Keratinocyte (primary cell): ENCODE data around the gene RFC2. TPM values are rescaled to one million over a fixed set of nuclear protein-coding genes. Genes with fewer than 3 reads are reported as not detected.

Experiments
- DNase-seq: peaks from one replicate; pipeline ENCODE4 v3.0.0-alpha.2; 2011; ENCODE audit warnings: low read depth, missing footprints, low spot score
- FAIRE-seq: peaks from 2 replicates; lab custom pipeline; 2011; peaks lifted over from hg19 to GRCh38; lab: Jason Lieb, UNC
- H2AFZ ChIP-seq: 2 replicates; pipeline ENCODE4 v1.6.0; 2012; ENCODE audit warnings: low read length, control low read depth, inconsistent platforms; ENCODE audit not compliant: control insufficient read depth
- H3K27ac ChIP-seq: 2 replicates; pipeline ENCODE4 v1.5.1; 2011; ENCODE audit warnings: low read length; ENCODE audit not compliant: control insufficient read depth, insufficient read depth
- H3K27me3 ChIP-seq: 3 replicates; pipeline ENCODE4 v1.6.0; 2011; ENCODE audit warnings: low read length; ENCODE audit not compliant: control insufficient read depth, insufficient read depth; ENCODE audit errors: extremely low read depth
- H3K36me3 ChIP-seq, 2 experiments: 2 replicates in 1 of 2; 3 replicates in 1 of 2; pipeline ENCODE4 v1.5.1; 2011; ENCODE audit warnings: low read length in 2 of 2, mild to moderate bottlenecking in 1 of 2; ENCODE audit not compliant: control insufficient read depth in 2 of 2, insufficient read depth in 2 of 2; ENCODE audit errors: extremely low read depth in 1 of 2
- H3K4me1 ChIP-seq: 3 replicates; pipeline ENCODE4 v1.5.1; 2011; ENCODE audit warnings: low read length; ENCODE audit not compliant: control insufficient read depth, insufficient read depth; ENCODE audit errors: extremely low read depth
- H3K4me2 ChIP-seq: 3 replicates; pipeline ENCODE4 v1.6.0; 2011; ENCODE audit warnings: low read depth, low read length; ENCODE audit not compliant: control insufficient read depth, insufficient read depth; ENCODE audit errors: extremely low read depth
- H3K4me3 ChIP-seq, 3 experiments: fragments of 200-600 bp in 1 of 3; sonication (generic) in 1 of 3; 2 replicates in 2 of 3; 3 replicates in 1 of 3; pipeline ENCODE4 v1.5.1; 2011 to 2016; ENCODE audit warnings: low read length in 3 of 3, mild to moderate bottlenecking in 3 of 3, control low read depth in 2 of 3, inconsistent platforms in 1 of 3, low read depth in 1 of 3, mixed read lengths in 1 of 3, mixed run types in 1 of 3, moderate library complexity in 1 of 3; ENCODE audit not compliant: control insufficient read depth in 2 of 3, insufficient read depth in 2 of 3; ENCODE audit errors: extremely low read depth in 1 of 3
- H3K79me2 ChIP-seq: 2 replicates; pipeline ENCODE4 v1.6.0; 2012; ENCODE audit warnings: low read length; ENCODE audit not compliant: control insufficient read depth, insufficient read depth
- H3K9ac ChIP-seq: 3 replicates; pipeline ENCODE4 v1.6.0; 2011; ENCODE audit warnings: low read length; ENCODE audit not compliant: control insufficient read depth, insufficient read depth; ENCODE audit errors: extremely low read depth
- H3K9me1 ChIP-seq: 3 replicates; pipeline ENCODE4 v1.6.0; 2011; ENCODE audit warnings: low read length; ENCODE audit not compliant: control insufficient read depth, insufficient read depth; ENCODE audit errors: extremely low read depth
- H3K9me3 ChIP-seq: 2 replicates; pipeline ENCODE4 v1.5.1; 2012; ENCODE audit warnings: low read depth, low read length; ENCODE audit not compliant: control insufficient read depth
- H4K20me1 ChIP-seq: 3 replicates; pipeline ENCODE4 v1.6.0; 2011; ENCODE audit warnings: low read length; ENCODE audit not compliant: control insufficient read depth, insufficient read depth; ENCODE audit errors: extremely low read depth
- EZH2 ChIP-seq: IDR thresholded peaks from one replicate; pipeline ENCODE4 v1.6.1; 2012; ENCODE audit warnings: inconsistent platforms, mild to moderate bottlenecking, low read length, moderate library complexity
- dilution Hi-C: fragments of 300-500 bp; cut with MboI; formaldehyde crosslinking; loops from one replicate; pipeline ENCODE4 v1.7.0; 2020; ENCODE audit warnings: low sequenced_read_pairs; ENCODE audit not compliant: extremely low pct_ligation_motif_present
- polyA plus RNA-seq, 5 experiments: library from polyadenylated mRNA; depleted of rRNA in 3 of 5; stranded (reverse) in 3 of 5; stranded (forward) in 1 of 5; unstranded in 1 of 5; fragments of >200 nt; gene quantifications; 1 replicate in 1 of 5; 2 replicates in 3 of 5; 3 replicates in 1 of 5; pipeline versions ENCODE4 v1.2.1 to v1.2.3, GENCODE V29; 2011 to 2012; ENCODE audit warnings: missing spikeins in 2 of 5, low read depth in 1 of 5, low replicate concordance in 1 of 5
- TF ChIP-seq, protein P1 (sequence below), 3 experiments: IDR thresholded peaks in 1 of 3; conservative IDR thresholded peaks in 1 of 3; optimal IDR thresholded peaks in 1 of 3; 2 replicates in 2 of 3; 3 replicates in 1 of 3; pipeline versions ENCODE3 to v1.5.1; 2011; ENCODE audit warnings: low read length in 3 of 3, mild to moderate bottlenecking in 3 of 3, moderate library complexity in 2 of 3, control low read depth in 1 of 3, inconsistent platforms in 1 of 3; ENCODE audit not compliant: insufficient read depth in 2 of 3; ENCODE audit errors: extremely low read depth in 1 of 3

RFC2 gene
- polyA plus RNA-seq, 1 donor (not counting 4 experiments of a cell fraction or from before 2014, with no cell fraction given), result 24.7 TPM

DNA sequence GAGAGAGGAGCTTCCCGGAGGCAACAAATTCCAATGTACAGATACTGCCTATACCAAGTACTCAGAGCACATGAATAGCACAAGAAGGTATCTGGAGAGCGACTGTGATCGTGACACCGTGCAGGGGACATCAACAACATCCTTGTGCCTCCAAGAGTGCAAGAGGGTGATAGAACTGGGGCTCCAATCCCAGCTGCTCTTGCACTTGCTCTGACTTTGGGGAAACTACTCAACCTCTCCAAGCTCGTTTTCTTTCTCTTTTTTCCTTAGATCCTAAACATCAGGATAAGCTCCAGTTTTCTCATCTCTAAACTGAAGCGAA, 12.1 kb downstream of the RFC2 start:
- dilution Hi-C loops, result no loop called here
- TF ChIP-seq, protein P1, sequence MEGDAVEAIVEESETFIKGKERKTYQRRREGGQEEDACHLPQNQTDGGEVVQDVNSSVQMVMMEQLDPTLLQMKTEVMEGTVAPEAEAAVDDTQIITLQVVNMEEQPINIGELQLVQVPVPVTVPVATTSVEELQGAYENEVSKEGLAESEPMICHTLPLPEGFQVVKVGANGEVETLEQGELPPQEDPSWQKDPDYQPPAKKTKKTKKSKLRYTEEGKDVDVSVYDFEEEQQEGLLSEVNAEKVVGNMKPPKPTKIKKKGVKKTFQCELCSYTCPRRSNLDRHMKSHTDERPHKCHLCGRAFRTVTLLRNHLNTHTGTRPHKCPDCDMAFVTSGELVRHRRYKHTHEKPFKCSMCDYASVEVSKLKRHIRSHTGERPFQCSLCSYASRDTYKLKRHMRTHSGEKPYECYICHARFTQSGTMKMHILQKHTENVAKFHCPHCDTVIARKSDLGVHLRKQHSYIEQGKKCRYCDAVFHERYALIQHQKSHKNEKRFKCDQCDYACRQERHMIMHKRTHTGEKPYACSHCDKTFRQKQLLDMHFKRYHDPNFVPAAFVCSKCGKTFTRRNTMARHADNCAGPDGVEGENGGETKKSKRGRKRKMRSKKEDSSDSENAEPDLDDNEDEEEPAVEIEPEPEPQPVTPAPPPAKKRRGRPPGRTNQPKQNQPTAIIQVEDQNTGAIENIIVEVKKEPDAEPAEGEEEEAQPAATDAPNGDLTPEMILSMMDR (optimal IDR thresholded peaks at IDR 0.05 in 1 of 3, IDR thresholded peaks at IDR 0.05 in 1 of 3, conservative IDR thresholded peaks at IDR 0.05 in 1 of 3; ENCODE audit: extremely low read depth in 1 of 3, insufficient read depth in 2 of 3, low read length in 3 of 3), result no peak
- TF ChIP-seq EZH2, result no peak
- H3K27ac ChIP-seq, result no peak overlapping the region
- no peak overlapping the region for H3K4me3 ChIP-seq
- no peaks in the 10 kb centered on the region for H4K20me1 ChIP-seq
- H3K27me3 ChIP-seq, result no peaks in the 10 kb centered on the region
- H3K79me2 ChIP-seq, result no peaks in the 10 kb centered on the region
- no peak for DNase-seq
- FAIRE-seq, result no peak
- H3K9ac ChIP-seq, result no peak overlapping the region
- no peak overlapping the region for H2AFZ ChIP-seq
- peaks cover 10 to 25% of the 10 kb centered on the region in 2 experiments for H3K36me3 ChIP-seq
- H3K4me2 ChIP-seq, result no peak overlapping the region
- H3K4me1 ChIP-seq, result no peaks in the 10 kb centered on the region
- no peaks in the 10 kb centered on the region for H3K9me3 ChIP-seq
- no peaks in the 10 kb centered on the region for H3K9me1 ChIP-seq

DNA sequence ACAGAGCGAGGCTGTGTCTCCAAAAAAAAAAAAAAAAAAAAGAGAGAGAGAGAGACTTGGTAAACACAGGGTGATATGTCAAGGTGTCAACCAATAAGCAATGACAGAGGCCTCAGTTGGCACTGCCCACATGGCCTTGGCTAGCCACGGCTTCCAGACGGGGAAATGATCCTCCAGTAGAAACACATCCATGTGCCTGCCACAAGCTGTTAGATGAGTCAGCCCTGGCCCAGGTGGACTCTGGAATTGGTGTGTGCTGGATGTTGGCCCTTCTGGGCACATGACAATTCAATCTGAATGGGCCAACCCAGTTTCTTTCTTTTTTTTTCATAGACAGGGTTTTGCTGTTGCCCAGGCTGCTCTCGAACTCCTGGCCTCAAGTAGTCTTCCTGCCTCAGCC, 13.7 kb downstream of the RFC2 start:
- no peak overlapping the region for H3K27ac ChIP-seq
- H2AFZ ChIP-seq, result no peak overlapping the region
- H4K20me1 ChIP-seq, result no peaks in the 10 kb centered on the region
- H3K9me1 ChIP-seq, result no peaks in the 10 kb centered on the region
- no peak overlapping the region for H3K9ac ChIP-seq
- H3K27me3 ChIP-seq, result no peaks in the 10 kb centered on the region
- no peak for FAIRE-seq
- H3K36me3 ChIP-seq, result peaks cover 10 to 32% of the 10 kb centered on the region in 2 experiments
- H3K4me1 ChIP-seq, result no peaks in the 10 kb centered on the region
- H3K79me2 ChIP-seq, result no peaks in the 10 kb centered on the region
- no peak overlapping the region for H3K4me3 ChIP-seq
- no peak for DNase-seq
- dilution Hi-C loops, result no loop called here
- H3K9me3 ChIP-seq, result no peaks in the 10 kb centered on the region
- no peak overlapping the region for H3K4me2 ChIP-seq
- TF ChIP-seq, protein P1 (optimal IDR thresholded peaks at IDR 0.05 in 1 of 3, IDR thresholded peaks at IDR 0.05 in 1 of 3, conservative IDR thresholded peaks at IDR 0.05 in 1 of 3; ENCODE audit: extremely low read depth in 1 of 3, insufficient read depth in 2 of 3, low read length in 3 of 3), result no peak
- no peak for TF ChIP-seq EZH2
